ENCODE data around the gene PRKX.

DNA sequence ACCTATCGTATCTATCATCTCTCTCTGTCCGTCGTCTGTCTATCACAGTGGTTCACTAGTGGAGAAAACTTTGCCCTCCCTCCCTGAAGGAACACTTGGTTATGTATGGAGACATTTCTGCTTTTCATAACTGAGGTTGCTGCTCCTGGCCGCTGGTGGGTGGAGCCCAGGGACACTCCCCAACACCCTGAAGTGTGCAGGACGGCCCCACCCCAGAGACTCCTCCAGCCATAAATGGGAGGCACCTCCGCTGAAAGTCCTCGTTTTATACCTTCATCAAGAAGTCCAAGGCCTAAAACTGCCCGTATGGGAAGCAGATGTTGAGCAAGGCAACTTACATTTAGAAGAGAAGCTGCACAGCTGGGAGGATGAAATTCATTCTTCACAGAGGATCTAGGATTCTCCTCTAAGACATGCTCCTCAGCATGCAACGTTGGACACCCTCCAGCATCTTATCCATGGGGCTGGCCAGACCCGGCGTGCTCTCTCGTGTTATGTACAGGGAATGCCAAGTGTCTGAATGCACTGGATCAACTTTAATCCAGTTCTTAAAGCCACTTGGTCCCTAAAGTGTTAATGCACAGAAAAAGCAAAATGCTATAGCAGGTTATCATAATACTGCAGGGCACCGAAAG is 43.5 kb downstream of the PRKX start:
- TF ChIP-seq, protein P1, sequence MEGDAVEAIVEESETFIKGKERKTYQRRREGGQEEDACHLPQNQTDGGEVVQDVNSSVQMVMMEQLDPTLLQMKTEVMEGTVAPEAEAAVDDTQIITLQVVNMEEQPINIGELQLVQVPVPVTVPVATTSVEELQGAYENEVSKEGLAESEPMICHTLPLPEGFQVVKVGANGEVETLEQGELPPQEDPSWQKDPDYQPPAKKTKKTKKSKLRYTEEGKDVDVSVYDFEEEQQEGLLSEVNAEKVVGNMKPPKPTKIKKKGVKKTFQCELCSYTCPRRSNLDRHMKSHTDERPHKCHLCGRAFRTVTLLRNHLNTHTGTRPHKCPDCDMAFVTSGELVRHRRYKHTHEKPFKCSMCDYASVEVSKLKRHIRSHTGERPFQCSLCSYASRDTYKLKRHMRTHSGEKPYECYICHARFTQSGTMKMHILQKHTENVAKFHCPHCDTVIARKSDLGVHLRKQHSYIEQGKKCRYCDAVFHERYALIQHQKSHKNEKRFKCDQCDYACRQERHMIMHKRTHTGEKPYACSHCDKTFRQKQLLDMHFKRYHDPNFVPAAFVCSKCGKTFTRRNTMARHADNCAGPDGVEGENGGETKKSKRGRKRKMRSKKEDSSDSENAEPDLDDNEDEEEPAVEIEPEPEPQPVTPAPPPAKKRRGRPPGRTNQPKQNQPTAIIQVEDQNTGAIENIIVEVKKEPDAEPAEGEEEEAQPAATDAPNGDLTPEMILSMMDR (IDR thresholded peaks at IDR 0.05; ENCODE audit: control extremely low read depth in 1 of 3, insufficient read depth in 1 of 3, low read depth in 1 of 3, low read length in 3 of 3), result no peak
- TF ChIP-seq YY1 (IDR thresholded peaks at IDR 0.05; ENCODE audit: low read depth, low read length) (no peak), POLR2A (IDR thresholded peaks at IDR 0.05; ENCODE audit: control extremely low read depth in 1 of 2, low read depth in 2 of 2, low read length in 2 of 2) (no peak), TEAD4 (IDR thresholded peaks at IDR 0.05; ENCODE audit: low read depth, low read length) (no peak), ASH2L (IDR thresholded peaks at IDR 0.05; ENCODE audit: low read length) (no peak), SIN3A (conservative IDR thresholded peaks at IDR 0.05 in 1 of 2, IDR thresholded peaks at IDR 0.05 in 1 of 2; ENCODE audit: low read depth in 1 of 2, low read length in 2 of 2) (no peak), GABPA (IDR thresholded peaks at IDR 0.05; ENCODE audit: borderline replicate concordance, insufficient read depth, low read length) (no peak), RBBP5 (IDR thresholded peaks at IDR 0.05; ENCODE audit: borderline replicate concordance, low read depth, low read length) (no peak), MAFK (IDR thresholded peaks at IDR 0.05; ENCODE audit: low read depth, low read length) (no peak)
- TF ChIP-seq, protein P2, sequence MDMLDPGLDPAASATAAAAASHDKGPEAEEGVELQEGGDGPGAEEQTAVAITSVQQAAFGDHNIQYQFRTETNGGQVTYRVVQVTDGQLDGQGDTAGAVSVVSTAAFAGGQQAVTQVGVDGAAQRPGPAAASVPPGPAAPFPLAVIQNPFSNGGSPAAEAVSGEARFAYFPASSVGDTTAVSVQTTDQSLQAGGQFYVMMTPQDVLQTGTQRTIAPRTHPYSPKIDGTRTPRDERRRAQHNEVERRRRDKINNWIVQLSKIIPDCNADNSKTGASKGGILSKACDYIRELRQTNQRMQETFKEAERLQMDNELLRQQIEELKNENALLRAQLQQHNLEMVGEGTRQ (IDR thresholded peaks at IDR 0.05; ENCODE audit: low read length), result no peak
